ENCODE data around the gene ABR. TPM values are rescaled to one million over a fixed set of nuclear protein-coding genes. Genes with fewer than 3 reads are reported as not detected.
"Not testable (repeated sequence)": the region's sequence is repeated elsewhere in the genome, so short reads cannot be mapped to it uniquely, and the experiment has no call there.

The ABR gene
- total RNA-seq, 1 donor from 2014 or later = 66.7 TPM

DNA sequence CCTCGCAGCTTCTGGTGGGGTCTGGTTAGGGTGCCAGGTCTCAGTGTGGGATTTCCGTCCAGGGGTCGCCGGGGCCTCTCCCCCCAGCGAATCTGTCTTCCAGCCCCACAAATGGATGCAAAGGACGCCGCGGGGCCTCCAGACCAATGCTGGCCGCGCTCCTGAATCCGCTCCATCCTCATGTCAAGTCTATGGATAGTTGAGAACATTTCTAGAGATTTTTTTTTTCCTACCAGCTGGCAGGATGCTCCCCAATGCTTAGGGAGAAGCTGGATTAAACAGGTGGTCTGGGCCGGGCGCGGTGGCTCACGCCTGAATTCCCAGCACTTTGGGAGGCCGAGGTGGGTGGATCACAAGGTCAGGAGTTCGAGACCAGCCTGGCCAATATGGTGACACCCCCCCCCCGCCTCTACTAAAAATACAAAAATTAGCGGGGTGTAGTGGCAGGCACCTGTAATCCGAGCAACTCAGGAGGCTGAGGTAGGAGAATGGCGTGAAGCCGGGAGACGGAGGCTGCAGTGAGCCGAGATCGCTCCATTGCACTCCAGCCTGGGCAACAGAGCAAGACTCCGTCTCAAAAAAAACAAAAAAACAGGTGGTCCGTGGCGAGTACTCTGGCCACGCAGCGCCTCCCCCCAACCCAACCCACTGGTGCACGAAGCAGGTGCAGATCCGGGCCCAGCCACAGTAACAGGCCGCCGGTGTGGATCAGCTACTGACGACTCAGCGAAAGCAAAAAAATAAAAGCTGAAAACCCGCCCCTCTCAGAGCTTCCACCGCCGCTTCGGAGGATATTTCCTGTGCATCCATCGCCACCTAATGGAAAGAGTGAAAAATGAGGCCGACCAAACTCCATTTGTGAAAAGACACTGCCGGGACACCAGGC lies 199.1 kb downstream of the ABR start:
- DNase-seq (ENCODE audit: low spot score) = peak; percentile 75
- H3K27ac Mint-ChIP-seq = peak overlapping the region; percentile 14
- no peaks in the 10 kb centered on the region for H3K36me3 Mint-ChIP-seq (ENCODE audit: low read depth)
- peaks cover 14% of the 10 kb centered on the region for H3K4me1 Mint-ChIP-seq (ENCODE audit: low read depth)
- intact Hi-C loops (cut with micrococcal nuclease) = loop anchor here (1.0 to 5.0 kb wide), 8 partner anchors 16 to 838 kb away; partner anchors contain the start of genes GEMIN4, GLOD4, MRM3 and VPS53
- peak overlapping the region; percentile 78 for H3K4me3 Mint-ChIP-seq
- no peaks in the 10 kb centered on the region for H3K9me3 Mint-ChIP-seq
- H3K27me3 Mint-ChIP-seq (ENCODE audit: insufficient read depth) = peaks cover 31% of the 10 kb centered on the region

- DNase-seq (ENCODE audit: low spot score) = peak; percentile 81
- intact Hi-C loops (cut with micrococcal nuclease) = loop anchor here (5.0 kb wide), 1 partner anchor 837 kb away; a partner anchor contains a TSS
- Mint-ChIP-seq H3K4me3 (peak within 1 kb of the TSS; percentile 78), H3K27me3 (ENCODE audit: insufficient read depth) (peaks cover 33% of the 10 kb centered on the region), H3K4me1 (ENCODE audit: low read depth) (peaks cover 14% of the 10 kb centered on the region), H3K36me3 (ENCODE audit: low read depth) (no peaks in the 10 kb centered on the region), H3K9me3 (no peaks in the 10 kb centered on the region), H3K27ac (peak within 1 kb of the TSS; percentile 55)
These were observed 200.0 kb downstream of the ABR start, which contains the start of gene NXN for GRCh38 chr17:979539-980405. Gene NXN, minus strand, starts transcription at chr17:979776.

DNA sequence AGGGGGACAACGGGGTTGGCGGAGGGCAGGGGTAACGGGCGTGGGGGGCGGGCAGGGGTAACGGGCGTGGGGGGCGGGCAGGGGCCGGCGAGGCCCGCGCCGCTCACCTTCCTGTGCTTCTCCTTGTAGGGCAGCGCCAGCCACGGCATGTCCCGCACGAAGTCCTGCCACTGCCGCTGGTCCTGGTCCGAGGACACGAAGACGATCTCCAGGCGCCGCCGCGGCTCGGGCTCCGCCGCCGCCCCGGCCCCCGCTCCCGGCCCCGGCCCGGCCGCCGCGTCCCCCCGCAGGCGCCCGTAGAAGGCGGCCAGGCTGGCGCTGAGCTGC lies 200.6 kb downstream of the ABR start:
- Mint-ChIP-seq H3K9me3 (no peaks in the 10 kb centered on the region), H3K36me3 (ENCODE audit: low read depth) (no peaks in the 10 kb centered on the region), H3K4me1 (ENCODE audit: low read depth) (peaks cover 14% of the 10 kb centered on the region), H3K4me3 (no peak overlapping the region), H3K27me3 (ENCODE audit: insufficient read depth) (peaks cover 37% of the 10 kb centered on the region), H3K27ac (no peak overlapping the region)
- intact Hi-C loops (cut with micrococcal nuclease) = no loop called here
- DNase-seq (ENCODE audit: low spot score) = no peak

GRCh38 chr17:978103-979093 lies 201.4 kb downstream of the ABR start:
- Mint-ChIP-seq H3K27ac (no peak overlapping the region), H3K9me3 (no peaks in the 10 kb centered on the region), H3K36me3 (ENCODE audit: low read depth) (no peaks in the 10 kb centered on the region), H3K4me1 (ENCODE audit: low read depth) (peaks cover 14% of the 10 kb centered on the region), H3K27me3 (ENCODE audit: insufficient read depth) (peaks cover 34% of the 10 kb centered on the region), H3K4me3 (peak overlapping the region; percentile 23)
- intact Hi-C loops (cut with micrococcal nuclease) = no loop called here
- no peak for DNase-seq (ENCODE audit: low spot score)

DNA sequence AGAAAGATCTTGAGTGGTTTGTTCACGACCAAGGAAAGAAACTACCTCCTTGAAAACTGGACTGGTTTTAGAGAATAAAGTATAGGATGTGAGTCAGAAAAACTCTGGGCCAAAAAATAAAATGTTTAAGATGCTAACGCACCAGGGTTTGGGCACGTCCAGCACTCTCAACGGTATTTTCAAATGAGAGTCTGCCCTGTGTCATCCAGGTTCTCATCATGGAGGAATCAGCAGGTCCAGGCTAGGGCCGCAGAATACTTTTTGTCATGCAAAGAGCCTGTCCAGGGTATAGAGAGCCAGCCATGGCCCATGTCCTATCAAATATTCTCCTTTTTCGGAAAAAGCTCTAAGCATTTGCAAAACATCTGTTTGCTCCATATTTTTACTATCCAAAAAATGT lies 202.6 kb downstream of the ABR start:
- Mint-ChIP-seq H3K4me1 (ENCODE audit: low read depth) (peaks cover 14% of the 10 kb centered on the region), H3K4me3 (no peak overlapping the region), H3K36me3 (ENCODE audit: low read depth) (no peaks in the 10 kb centered on the region), H3K27ac (no peak overlapping the region), H3K9me3 (no peaks in the 10 kb centered on the region), H3K27me3 (ENCODE audit: insufficient read depth) (peaks cover 34% of the 10 kb centered on the region)
- intact Hi-C loops (cut with micrococcal nuclease) = no loop called here
- no peak for DNase-seq (ENCODE audit: low spot score)

DNA sequence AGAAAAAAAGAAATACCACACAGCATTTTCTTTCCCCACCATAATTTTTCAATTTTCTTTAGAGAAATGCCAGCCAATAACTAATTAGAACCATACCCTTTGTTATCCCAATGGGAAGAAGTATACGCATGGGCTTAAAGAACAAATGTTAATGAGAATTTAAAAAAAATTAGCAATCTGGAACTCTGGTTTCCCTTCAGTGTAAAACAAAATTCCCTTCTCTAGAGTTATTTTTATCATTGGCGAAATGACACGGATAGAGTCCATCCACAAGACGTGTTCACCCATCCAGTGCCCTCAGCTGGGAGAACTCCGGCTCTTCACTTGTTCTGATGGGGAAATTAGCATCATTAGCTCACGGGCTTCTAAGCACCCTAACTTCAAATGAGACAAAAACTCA lies 203.5 kb downstream of the ABR start:
- intact Hi-C loops (cut with micrococcal nuclease) = no loop called here
- peaks cover 13% of the 10 kb centered on the region for H3K4me1 Mint-ChIP-seq (ENCODE audit: low read depth)

DNA sequence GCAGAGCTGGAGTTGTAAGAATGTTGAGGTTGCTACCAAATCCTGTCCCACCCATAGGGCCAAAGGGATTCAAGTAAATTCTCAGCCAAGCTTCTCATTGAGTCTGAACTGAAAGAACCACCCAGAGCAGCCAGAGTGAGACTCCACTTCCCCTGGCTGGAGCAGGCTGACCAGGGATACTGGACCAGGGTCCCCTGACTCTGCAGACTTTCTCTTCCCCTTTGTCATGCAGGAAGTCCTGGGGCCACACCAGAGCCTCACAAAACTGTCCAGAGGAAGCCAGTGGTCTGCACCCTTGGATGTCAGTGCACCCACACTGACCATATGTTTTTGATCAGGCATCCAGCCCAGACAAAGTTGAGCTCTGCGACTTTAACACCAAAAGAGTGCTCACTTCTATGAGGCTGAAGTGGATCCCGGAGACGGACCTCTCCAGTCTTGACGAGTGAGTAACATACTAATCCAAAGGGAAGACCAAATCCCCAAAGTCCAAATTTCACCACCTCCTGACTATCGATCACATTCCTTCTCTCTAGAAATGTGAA lies 204.3 kb downstream of the ABR start:
- H3K9me3 Mint-ChIP-seq = no peaks in the 10 kb centered on the region

More for the DNA sequence above, 203.5 kb downstream of the ABR start:
- DNase-seq (ENCODE audit: low spot score) = no peak
- H3K9me3 Mint-ChIP-seq = no peaks in the 10 kb centered on the region
- no peak overlapping the region for H3K27ac Mint-ChIP-seq
- H3K4me3 Mint-ChIP-seq = no peak overlapping the region
- peaks cover 34% of the 10 kb centered on the region for H3K27me3 Mint-ChIP-seq (ENCODE audit: insufficient read depth)
- H3K36me3 Mint-ChIP-seq (ENCODE audit: low read depth) = no peaks in the 10 kb centered on the region

DNA sequence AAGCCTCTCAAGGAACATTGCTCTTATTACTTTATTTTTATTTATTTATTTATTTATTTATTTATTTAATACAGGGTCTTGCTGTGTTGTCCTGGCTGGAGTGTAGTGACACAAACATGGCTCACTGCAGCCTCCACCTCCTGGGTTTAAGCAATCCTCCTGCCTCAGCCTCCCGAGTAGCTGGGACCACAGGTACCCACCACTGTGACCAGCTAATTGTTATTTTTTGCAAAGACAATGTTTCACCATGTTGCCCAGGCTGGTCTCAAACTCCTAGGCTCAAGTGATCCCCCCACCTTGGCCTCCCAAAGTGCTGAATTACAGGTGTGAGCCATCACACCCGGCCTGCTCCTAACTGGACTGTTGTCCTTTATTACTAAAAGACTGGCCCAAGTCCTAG lies 205.0 kb downstream of the ABR start:
- H3K27ac Mint-ChIP-seq; H3K36me3 Mint-ChIP-seq (ENCODE audit: low read depth); intact Hi-C loops (cut with micrococcal nuclease); H3K4me1 Mint-ChIP-seq (ENCODE audit: low read depth); H3K9me3 Mint-ChIP-seq; H3K4me3 Mint-ChIP-seq; DNase-seq (ENCODE audit: low spot score): not testable (repeated sequence)
- H3K27me3 Mint-ChIP-seq (ENCODE audit: insufficient read depth) = peaks cover 35% of the 10 kb centered on the region

More for the DNA sequence above, 204.3 kb downstream of the ABR start:
- intact Hi-C loops (cut with micrococcal nuclease) = no loop called here
- H3K27me3 Mint-ChIP-seq (ENCODE audit: insufficient read depth) = peaks cover 31% of the 10 kb centered on the region
- H3K27ac Mint-ChIP-seq = no peak overlapping the region
- no peak overlapping the region for H3K4me3 Mint-ChIP-seq
- DNase-seq (ENCODE audit: low spot score) = no peak
- peaks cover 6% of the 10 kb centered on the region for H3K4me1 Mint-ChIP-seq (ENCODE audit: low read depth)
- no peaks in the 10 kb centered on the region for H3K36me3 Mint-ChIP-seq (ENCODE audit: low read depth)

DNA sequence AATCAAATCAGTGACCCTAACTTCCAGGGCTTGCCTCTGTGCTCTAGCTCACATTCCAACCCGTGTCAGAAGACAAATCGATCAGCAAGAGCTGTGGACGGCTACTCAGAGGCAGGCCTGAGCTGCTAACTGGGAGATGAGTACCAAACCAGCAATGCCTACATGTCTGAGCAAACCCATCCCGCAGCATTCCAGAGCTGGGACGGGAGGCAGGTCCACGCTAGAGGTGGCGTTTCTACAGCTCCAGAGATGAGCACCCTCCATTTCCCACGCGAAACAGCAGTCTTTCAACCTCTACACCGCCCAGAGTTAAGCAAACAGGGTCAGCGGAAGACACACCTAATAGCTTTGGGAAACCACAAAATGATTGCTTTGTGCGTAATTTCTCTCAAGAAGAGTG lies 206.7 kb downstream of the ABR start:
- Mint-ChIP-seq H3K27ac (no peak overlapping the region), H3K4me1 (ENCODE audit: low read depth) (peaks cover 9% of the 10 kb centered on the region), H3K9me3 (no peaks in the 10 kb centered on the region), H3K36me3 (ENCODE audit: low read depth) (no peaks in the 10 kb centered on the region), H3K4me3 (no peak overlapping the region), H3K27me3 (ENCODE audit: insufficient read depth) (peaks cover 38% of the 10 kb centered on the region)
- DNase-seq (ENCODE audit: low spot score) = no peak
- intact Hi-C loops (cut with micrococcal nuclease) = no loop called here

DNA sequence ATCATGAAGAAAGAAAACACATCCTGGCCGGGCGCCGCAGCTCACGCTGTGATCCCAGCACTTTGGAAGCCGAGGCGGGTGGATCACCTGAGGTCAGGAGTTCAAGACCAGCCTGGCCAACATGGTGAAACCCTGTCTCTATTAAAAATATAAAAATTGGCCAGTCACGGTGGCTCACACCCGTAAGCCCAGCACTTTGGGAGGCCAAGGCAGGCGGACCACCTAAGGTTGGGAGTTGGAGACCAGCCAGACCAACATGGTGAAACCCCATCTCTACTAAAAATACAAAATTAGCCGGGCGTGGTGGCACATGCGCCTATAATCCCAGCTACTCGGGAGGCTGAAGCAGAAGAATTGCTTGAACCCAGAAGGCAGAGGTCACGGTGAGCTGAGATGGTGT lies 207.9 kb downstream of the ABR start:
- H3K36me3 Mint-ChIP-seq (ENCODE audit: low read depth); H3K4me3 Mint-ChIP-seq; DNase-seq (ENCODE audit: low spot score); intact Hi-C loops (cut with micrococcal nuclease); H3K9me3 Mint-ChIP-seq; H3K27ac Mint-ChIP-seq; H3K4me1 Mint-ChIP-seq (ENCODE audit: low read depth): not testable (repeated sequence)
- peaks cover 30% of the 10 kb centered on the region for H3K27me3 Mint-ChIP-seq (ENCODE audit: insufficient read depth)

GRCh38 chr17:970364-970763 lies 209.4 kb downstream of the ABR start:
- Mint-ChIP-seq H3K27me3 (ENCODE audit: insufficient read depth) (peaks cover 21% of the 10 kb centered on the region), H3K4me1 (ENCODE audit: low read depth) (peaks cover 6% of the 10 kb centered on the region), H3K27ac (no peak overlapping the region), H3K4me3 (no peak overlapping the region), H3K36me3 (ENCODE audit: low read depth) (no peaks in the 10 kb centered on the region), H3K9me3 (no peaks in the 10 kb centered on the region)
- intact Hi-C loops (cut with micrococcal nuclease) = no loop called here
- DNase-seq (ENCODE audit: low spot score) = no peak

GRCh38 chr17:969811-970355 lies 209.9 kb downstream of the ABR start:
- H3K4me3 Mint-ChIP-seq = no peak overlapping the region

More at GRCh38 chr17:969811-970355, 209.9 kb downstream of the ABR start:
- Mint-ChIP-seq H3K27me3 (ENCODE audit: insufficient read depth) (peaks cover 23% of the 10 kb centered on the region), H3K9me3 (no peaks in the 10 kb centered on the region), H3K4me1 (ENCODE audit: low read depth) (peaks cover 6% of the 10 kb centered on the region), H3K36me3 (ENCODE audit: low read depth) (no peaks in the 10 kb centered on the region), H3K27ac (no peak overlapping the region)
- intact Hi-C loops (cut with micrococcal nuclease) = no loop called here
- DNase-seq (ENCODE audit: low spot score) = no peak
